Activated CD8-positive, alpha-beta memory T cell treated with anti-CD3 and anti-CD28 coated beads, Interleukin-2, amount 50 U/mL, for 24 hours (primary cell): ENCODE data around the gene SERTM1.

ENCODE experiments used
- DNase-seq: peaks from one replicate; pipeline ENCODE4 v3.0.0-alpha.2; 2020; ENCODE audit errors: extremely low read depth

Gene SERTM1

DNA sequence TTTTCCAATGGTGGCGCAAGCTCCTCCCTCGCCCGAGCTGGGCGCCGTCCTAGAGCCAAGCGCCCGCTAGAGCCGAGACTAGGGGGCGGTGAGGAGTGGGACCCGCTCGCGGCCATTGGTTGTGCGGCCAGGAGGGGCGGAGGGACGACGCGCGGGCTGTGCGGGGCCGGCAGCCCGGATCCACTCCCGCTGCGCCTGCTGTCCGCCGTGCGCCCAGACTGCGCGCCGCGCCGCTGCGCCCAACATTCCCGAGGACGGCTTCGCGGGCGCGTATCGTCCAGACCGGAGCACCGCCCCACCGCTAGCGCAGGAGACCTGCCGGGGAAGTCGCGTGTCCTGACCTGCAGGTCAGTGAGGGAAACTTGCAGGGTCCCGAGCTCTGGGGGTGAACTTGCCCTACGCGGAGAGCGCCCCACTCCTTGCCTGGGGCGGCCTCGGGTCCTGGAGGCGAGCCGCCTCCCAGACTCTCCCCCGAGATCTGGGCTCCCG lies at the start of gene SERTM1:
TSS of gene SERTM1 (plus strand) at position 183 of the 489 bp plus-strand sequence. CDS start 21,059 bp downstream, outside the sequence.
- DNase-seq: no peak

DNA sequence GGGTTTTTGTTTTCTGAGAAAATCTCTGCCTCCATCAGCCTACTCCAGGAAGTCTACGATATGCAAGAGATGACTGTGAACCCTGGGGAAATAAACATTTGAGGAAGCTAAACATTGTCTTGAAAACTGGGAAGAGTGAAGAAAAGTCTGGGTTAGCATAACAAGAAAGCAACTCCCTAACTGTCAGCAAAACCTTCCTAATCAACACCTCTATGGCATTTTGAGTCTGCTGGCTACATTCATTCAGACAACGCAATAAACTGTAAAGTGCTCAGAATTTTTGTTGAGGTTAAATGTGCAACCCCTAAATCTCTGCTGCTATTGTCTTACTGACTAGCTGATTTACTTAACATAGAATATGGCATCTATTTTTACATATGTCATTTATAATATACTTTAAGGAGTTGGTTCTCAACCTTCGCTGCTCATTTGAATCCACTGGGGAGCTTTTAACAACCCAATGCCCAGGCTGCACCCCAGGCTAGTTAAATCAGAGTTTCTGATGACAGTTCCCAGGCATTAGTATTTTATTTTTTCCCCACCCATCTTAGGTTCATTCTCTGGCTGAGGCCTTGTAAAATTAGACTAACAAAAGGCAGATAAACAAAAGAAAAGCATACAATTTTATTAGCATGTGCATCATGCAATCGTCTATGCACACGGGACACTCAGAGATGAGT lies 45.3 kb upstream of the SERTM1 start:
- no peak for DNase-seq

- DNase-seq: no peak
Measured at GRCh38 chr13:36629057-36629385, 44.8 kb upstream of the SERTM1 start.

- no peak for DNase-seq
Measured at GRCh38 chr13:36630181-36630803, 43.5 kb upstream of the SERTM1 start.

DNA sequence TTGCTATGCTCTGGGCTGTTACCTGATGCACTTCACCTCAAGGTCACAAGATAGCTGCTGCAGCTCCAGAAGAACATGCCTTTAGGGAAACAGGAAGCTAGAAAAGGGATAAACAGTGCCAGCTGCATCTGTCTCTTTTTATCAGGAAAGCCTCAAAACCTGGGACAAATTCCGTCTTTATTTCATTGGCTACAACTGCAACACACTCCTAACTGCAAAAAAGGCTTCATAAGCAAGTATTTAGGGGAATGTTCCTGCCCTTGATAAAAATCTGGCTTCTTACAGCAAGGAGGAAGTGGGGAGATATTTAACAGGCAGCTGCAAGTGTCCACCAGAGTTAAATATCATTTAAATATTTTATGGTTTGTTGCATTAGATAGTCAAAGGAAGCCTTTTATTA lies 34.2 kb upstream of the SERTM1 start:
- no peak for DNase-seq

GRCh38 chr13:36650611-36651010 lies 23.2 kb upstream of the SERTM1 start:
- no peak for DNase-seq

DNA sequence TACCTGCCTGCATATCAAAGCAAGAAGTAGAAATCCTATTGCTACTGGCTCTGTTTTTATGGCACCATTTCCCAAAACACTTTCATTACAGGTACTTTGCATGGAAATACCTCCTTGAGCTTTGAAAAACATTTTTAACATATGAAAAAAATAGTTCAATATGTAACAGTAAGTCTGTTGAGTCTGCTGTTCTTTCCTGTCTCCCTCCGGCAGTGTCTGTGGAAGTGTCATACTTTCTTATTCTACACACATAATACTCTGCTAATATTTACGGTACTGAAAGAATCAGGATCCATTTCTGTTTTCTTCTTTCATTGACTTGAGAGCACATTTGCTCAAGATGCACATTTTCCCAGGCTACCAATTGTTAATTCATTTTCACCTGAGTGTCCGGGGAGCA lies 8.2 kb upstream of the SERTM1 start:
- no peak for DNase-seq

DNA sequence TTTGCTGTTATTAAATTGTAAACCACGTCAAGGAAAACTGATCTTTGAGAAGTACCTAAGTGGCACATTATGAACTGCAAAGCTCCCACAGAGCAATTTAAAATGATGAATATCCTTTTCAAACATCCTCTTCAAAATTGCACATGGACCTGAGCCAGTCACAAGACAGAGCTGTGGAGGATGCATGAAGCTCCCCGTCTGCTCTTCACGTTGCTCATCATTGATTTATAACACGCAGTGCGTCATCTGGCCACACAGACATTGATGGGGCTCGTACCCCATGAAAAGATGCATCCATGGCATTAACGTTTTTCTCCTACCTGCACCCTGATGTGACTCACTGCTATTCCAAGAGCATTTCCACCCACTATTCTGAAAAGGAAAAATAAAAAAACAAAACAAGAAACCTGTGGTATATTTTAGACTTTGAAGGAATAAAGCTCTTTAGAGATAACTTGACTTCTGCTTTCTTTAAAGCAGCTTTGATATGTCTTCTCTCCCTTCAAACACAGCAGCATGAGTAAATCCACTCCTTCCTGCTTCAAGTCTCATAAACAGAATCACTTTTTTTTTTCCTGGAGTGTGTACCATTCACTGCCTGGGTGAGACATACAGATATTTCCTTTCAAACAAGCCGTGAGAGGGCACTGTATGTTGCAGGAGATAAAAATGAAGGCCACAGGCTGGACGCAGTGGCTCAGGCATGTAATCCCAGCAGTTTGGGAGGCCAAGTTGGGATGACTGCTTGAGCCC lies 7.2 kb upstream of the SERTM1 start:
- no peak for DNase-seq

DNA sequence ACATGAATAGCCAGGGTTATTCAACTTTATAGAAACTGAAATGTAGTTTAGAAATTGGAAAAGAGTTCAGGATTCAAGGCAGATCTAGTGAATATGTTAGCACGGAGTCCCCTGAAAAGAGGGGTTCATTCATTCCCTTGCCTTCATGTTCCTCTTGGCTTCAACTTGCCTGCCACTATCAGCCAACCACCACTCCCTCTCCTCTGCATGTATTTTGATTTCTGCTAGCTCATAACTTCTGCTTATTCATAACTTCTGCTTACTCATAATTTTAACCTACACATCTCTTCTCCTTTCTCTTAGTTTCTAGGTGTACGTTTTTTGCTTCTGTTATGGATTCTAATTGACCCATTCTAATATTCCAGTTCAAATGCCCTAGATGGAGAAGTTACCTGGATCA lies 5.5 kb upstream of the SERTM1 start:
- no peak for DNase-seq

GRCh38 chr13:36673352-36673751 lies 468 bp upstream of the SERTM1 start:
- DNase-seq: no peak

DNA sequence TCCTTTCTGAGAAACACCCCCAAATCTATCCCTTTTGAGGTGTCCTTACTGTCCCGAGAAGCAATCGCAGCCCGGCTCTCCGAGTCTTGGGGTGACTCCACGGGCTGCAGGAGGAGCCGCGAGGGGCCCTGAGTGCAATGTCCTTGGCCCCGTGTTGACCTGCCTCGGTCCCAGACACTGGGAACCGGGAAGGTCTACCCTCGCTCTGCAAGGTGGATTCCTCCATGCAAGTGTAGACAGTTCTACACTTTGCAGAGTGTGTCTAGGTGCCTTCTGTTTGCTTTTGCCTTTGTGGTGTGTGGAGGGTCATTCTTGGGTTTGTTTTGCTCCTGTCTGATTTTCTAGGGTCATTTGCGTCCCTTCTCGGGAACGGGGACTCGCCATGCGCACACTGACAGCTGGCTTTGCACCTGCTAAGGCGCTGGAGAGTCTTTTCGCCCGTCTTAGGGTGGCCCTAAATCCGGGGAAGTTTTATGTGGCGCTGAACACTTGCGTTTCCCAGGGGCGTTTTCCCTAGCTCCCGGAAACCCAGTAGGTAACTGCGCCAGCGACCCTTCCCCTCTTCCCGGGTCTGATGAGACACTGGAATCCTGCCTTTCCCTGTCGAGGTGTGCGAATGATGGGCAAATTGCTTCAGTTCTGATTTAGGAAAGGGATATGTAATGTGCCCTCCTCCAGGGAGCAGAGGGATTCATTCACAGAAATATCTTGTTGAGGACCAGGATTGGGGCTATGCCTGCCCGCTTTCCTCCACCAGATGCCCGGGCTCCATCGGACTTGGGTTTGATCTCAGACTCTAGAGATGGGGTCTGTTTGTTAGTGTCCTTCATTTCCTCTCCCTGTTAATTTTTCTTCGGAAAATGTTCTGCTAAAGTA lies 755 bp downstream of the SERTM1 start:
- no peak for DNase-seq

DNA sequence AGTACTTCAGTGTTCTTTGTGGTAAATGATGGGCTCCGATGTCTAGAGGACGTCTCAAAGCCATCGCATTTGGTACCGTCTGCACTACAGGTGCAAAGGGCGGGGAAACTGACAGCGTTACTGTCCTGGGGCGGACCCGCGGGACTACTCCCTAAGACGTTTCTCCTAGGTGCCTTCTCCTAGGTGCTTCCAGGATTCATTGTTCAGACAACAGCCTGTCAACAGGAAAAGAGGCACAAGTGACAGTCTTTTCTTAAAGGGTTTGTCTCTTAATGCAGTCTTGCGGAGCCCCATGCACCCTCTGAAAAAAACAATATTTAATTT lies 1.4 kb downstream of the SERTM1 start:
- no peak for DNase-seq

DNA sequence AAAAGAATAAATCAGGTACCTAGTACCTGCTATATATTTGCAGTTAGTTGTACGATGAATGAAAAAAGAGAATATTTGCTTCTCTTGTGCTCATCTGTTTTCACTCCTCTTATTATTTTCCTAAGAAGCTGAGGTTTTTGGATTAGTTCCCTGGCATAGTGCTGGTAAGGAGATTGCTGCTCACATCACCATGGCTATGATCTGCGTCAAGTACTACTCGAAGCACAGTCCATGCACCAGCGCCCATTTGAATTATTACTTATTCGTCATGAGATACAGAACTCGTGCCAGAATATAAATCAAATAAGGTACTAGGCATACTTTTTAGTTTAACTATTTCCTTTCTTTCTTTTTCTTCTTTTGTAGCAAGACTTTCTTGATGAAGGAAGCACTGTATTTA lies 7.1 kb downstream of the SERTM1 start:
- DNase-seq: no peak

DNA sequence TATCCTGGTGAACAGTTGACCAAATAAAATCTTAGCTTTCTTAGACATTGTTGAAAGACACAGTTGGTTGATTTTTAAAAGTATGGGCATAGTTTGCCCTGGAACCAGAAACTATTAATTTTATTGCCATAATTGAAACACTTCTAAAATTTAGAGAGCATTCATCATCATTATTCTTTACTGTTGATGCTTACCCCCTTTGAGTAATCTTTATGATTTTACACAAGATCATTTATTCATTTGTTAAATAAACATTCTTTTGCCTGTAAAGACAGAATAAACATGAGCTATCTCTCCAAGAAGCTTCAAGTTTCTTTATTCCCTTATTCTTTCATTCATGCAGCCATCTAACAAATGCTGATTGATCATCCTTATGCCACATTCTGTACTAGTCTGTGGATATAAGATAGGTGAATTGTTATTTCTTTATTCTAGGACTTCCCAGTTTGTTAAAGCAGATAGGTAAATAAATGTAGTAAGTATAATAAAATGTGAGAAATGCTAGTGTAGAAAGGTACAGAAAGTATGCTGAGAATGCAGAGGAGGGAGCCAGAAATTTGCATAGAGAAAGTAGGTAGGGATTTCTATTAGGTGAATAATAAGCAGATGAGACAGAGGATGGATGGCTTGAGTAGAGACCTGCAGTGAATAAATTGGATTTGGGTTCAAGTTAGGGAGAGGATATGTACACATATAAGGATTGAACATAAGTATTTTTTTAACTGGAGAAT lies 8.2 kb downstream of the SERTM1 start:
- DNase-seq: no peak

DNA sequence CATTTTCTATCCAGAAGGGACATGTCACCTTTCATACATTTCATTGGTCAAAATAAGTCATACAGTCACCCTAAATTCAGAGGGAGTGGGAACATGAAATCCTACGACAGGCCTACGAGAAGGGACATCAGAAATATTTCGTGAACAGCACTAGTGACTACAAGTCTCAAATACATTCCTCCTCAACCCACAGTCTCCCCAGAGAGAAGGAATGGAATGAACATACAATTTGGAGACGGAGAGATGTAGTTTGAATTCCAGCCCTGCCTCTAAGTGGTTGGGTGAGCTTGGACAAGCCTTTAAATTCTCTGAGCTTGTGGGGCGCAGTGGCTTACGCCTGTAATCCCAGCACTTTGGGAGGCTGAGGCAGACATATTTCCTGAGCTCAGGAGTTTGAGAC lies 9.9 kb downstream of the SERTM1 start:
- no peak for DNase-seq

GRCh38 chr13:36685927-36686326 lies 12.1 kb downstream of the SERTM1 start:
- DNase-seq: no peak

DNA sequence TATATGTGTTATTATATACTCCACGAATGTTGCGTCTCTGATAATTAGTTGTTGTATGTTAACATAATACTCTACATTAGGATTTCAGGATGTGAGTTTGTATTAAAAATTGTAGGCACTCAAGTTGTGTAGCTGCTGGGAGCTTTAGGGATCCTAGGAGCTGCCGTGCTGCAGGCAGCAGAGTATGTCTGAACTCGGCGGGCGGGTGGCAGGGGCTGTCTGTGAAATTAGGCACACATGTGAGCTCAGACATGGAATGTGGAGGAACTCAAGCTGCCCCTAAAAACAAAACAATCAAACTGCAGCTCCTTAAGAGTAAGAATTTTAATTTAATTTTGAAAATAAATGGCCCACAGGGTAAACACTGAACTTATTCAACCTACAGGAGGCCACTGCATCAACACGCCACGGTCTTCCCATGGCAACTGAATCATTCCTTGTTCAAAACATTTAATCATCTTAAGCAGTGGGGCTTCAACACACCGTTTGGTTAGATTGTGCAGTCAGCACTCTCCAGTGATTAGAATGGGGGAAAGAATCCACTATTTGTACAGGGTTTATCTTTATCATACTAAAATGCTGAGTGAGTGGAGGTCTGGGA lies 22.7 kb downstream of the SERTM1 start:
- DNase-seq: no peak

- DNase-seq: no peak
Measured at GRCh38 chr13:36700170-36700569, 26.4 kb downstream of the SERTM1 start.

DNA sequence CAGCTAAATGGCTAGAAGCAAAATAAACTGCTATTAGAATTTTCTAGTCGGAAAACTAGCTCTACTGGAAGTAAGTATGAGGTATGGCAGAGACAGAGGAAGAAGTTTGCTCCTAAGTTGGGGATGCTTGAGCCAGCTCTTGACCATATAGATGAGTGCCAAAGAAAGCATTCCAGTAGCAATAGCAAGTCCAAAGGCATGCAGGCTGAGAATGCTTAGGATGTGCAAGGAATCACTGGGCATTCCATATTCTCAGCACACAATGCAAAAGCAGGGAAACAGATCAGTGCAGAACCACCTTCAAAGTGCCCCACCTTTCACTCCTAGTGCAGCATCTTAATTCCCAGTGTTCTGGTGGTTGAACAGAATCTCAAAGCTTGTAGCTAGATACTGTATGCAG lies 32.9 kb downstream of the SERTM1 start:
- no peak for DNase-seq

DNA sequence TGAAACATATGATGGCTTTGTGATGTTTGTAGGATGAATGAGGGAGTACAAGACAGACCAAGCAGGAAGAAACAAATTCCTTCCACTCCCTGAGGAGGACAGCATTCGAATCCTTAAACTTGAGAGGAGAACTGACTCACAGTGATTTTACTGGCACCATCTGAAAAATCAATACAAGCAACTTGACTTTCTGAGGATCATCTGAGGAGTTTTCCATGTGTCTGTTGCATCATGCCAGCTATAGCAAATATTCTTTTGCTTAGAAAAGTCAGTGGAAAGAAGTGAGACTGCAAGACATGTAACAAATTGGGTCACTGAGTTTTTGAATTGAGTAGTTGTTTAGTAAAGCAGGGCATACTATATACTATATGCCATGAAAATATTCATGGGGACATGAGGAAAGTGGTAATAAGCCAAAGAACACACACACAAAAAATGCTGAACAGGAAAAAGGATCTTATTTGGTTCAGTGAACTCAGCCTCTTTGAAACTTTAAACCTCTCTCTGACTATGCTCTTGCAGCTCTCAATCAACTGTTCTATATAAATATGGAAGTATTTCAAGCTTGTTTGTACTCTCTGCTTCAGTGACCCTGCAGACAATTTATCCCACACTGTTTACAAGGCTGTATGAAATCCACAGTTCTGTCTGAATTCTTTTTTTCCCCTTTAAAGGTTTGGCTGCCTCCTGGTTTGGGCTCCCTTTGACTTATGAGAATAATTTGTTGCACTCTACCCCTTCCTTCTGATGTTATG lies 35.5 kb downstream of the SERTM1 start:
- no peak for DNase-seq
